ENCODE results near the gene BRD3. TPM values are rescaled to one million over a fixed set of nuclear protein-coding genes. Genes with fewer than 3 reads are reported as not detected.

The BRD3 gene
- total RNA-seq, 1 experiment from 2014 or later, result 40.7 TPM

- no peaks in the 10 kb centered on the region for H3K27me3 ChIP-seq (ENCODE audit: insufficient read depth, low read length)
- ATAC-seq (no peak), DNase-seq (ENCODE audit: low read depth, low spot score) (no peak)
- no peaks in the 10 kb centered on the region for H3K4me1 ChIP-seq (ENCODE audit: control insufficient read depth in 1 of 2, insufficient read depth in 2 of 2, low read length in 2 of 2)
- H3K9ac ChIP-seq (ENCODE audit: low read length), result no peak overlapping the region
- no peak overlapping the region for H3K4me2 ChIP-seq (ENCODE audit: low read length)
- H3K36me3 ChIP-seq (ENCODE audit: control insufficient read depth in 1 of 2, insufficient read depth in 2 of 2, low read length in 2 of 2), result no peaks in the 10 kb centered on the region
- peaks cover 0 to 5% of the 10 kb centered on the region in 2 experiments; a peak in 1 of 4 replicates for H3K9me3 ChIP-seq (ENCODE audit: control insufficient read depth in 1 of 2, insufficient read depth in 1 of 2, low read depth in 1 of 2, low read length in 2 of 2)
- RAD21 ChIA-PET (ENCODE audit: low non-redundant PET in 1 of 2, low total read pairs in 2 of 2, uncharacterized antibody in 2 of 2, unreplicated experiment in 2 of 2), result no interaction called here
- TF ChIP-seq ATF3 (IDR thresholded peaks at IDR 0.05), result no peak
- no peak for TF ChIP-seq SRF (IDR thresholded peaks at IDR 0.05; ENCODE audit: low read depth)
- TF ChIP-seq EGR1 (IDR thresholded peaks at IDR 0.05; ENCODE audit: low read depth), result no peak
- TF ChIP-seq CTCF (IDR thresholded peaks at IDR 0.05 in 2 of 3, conservative IDR thresholded peaks at IDR 0.05 in 1 of 3; ENCODE audit: borderline replicate concordance in 1 of 3, insufficient read depth in 1 of 3, low read depth in 2 of 3, low read length in 2 of 3), result no peak
- TF ChIP-seq CBX3 (IDR thresholded peaks at IDR 0.05; ENCODE audit: low read depth), result no peak
- no peak for TF ChIP-seq SIN3A (IDR thresholded peaks at IDR 0.05; ENCODE audit: low read depth)
- no peak for TF ChIP-seq POLR2AphosphoS5 (IDR thresholded peaks at IDR 0.05; ENCODE audit: low read depth, low read length)
- no peak for TF ChIP-seq FOSL1 (IDR thresholded peaks at IDR 0.05; ENCODE audit: low read depth)
- no peak for TF ChIP-seq ZNF274 (IDR thresholded peaks at IDR 0.05; ENCODE audit: low read depth, low read length)
- TF ChIP-seq ELF1 (IDR thresholded peaks at IDR 0.05; ENCODE audit: borderline replicate concordance, low read depth), result no peak
- H2AFZ ChIP-seq (ENCODE audit: low read depth, low read length, poor library complexity, severe bottlenecking), result no peak overlapping the region
- intact Hi-C loops (cut with micrococcal nuclease), result no loop called here
- no peaks in the 10 kb centered on the region for H3K9me2 ChIP-seq (ENCODE audit: insufficient read depth)
- H3K27ac ChIP-seq (ENCODE audit: low read depth, low read length), result no peak overlapping the region
- POLR2A ChIA-PET, result no interaction called here
- H4K20me1 ChIP-seq (ENCODE audit: insufficient read depth), result no peaks in the 10 kb centered on the region
- CTCF ChIA-PET, result no interaction called here
- no TSS peak for BruUV-seq (replicated peaks)
- H3K4me3 ChIP-seq (replicated peaks in 1 of 2; ENCODE audit: low read depth in 1 of 2, low read length in 2 of 2), result no peak overlapping the region
- H3K79me2 ChIP-seq (ENCODE audit: insufficient read depth, low read length), result no peaks in the 10 kb centered on the region
Observed at GRCh38 chr9:134085674-134086073, 17.8 kb upstream of the BRD3 start.

Data from HCT116 (cell line).